ENCODE data around the gene COA4. TPM values are rescaled to one million over a fixed set of nuclear protein-coding genes. Genes with fewer than 3 reads are reported as not detected.

Gene COA4
- total RNA-seq, 2 experiments from 2014 or later, result 104 to 153 TPM

GRCh38 chr11:73830261-73830660 is 46.4 kb downstream of the COA4 start:
- Histone ChIP-seq H4K20me1 (ENCODE audit: insufficient read depth, low read length) (no peaks in the 10 kb centered on the region), H3K36me3 (ENCODE audit: insufficient read depth, low read length) (peaks cover 83% of the 10 kb centered on the region)
- CTCF ChIA-PET (ENCODE audit: unreplicated experiment), result no interaction called here

More at GRCh38 chr11:73830261-73830660, 46.4 kb downstream of the COA4 start:
- Histone ChIP-seq H3K9me2 (ENCODE audit: insufficient read depth, low read length) (no peaks in the 10 kb centered on the region), H3K4me2 (ENCODE audit: low read length) (no peak overlapping the region), H3K4me1 (ENCODE audit: insufficient read depth, low read length, poor library complexity, severe bottlenecking) (no peaks in the 10 kb centered on the region), H3K79me2 (ENCODE audit: insufficient read depth, low read depth, low read length) (no peaks in the 10 kb centered on the region), H3K4me3 (ENCODE audit: low read depth, low read length, poor library complexity, severe bottlenecking) (no peak overlapping the region), H3K27ac (ENCODE audit: low read depth, low read length, poor library complexity, severe bottlenecking) (no peak overlapping the region), H3K9me3 (ENCODE audit: low read length) (no peaks in the 10 kb centered on the region), H2AFZ (ENCODE audit: low read length) (no peak overlapping the region)
- no peak for DNase-seq (ENCODE audit: low spot score)
- no TSS peak for BruUV-seq (replicated peaks)
- POLR2A ChIA-PET, result no interaction called here
- intact Hi-C loops (cut with micrococcal nuclease; ENCODE audit: unreplicated experiment), result no loop called here
- no peak for TF ChIP-seq CTCF (conservative IDR thresholded peaks at IDR 0.05; ENCODE audit: low read length)
- TF ChIP-seq EZH2phosphoT487 (IDR thresholded peaks at IDR 0.05; ENCODE audit: borderline replicate concordance, low read depth, low read length), result no peak

Other genes with a start within 250 kb of the COA4 start
- 2.3 and 5.4 TPM in 2 replicates for gene PLEKHB1, start 230.3 kb downstream of the COA4 start, total RNA-seq (2014; rRNA removed; shearing (Covaris generic))
- gene PLEKHB1, start 230.3 kb downstream of the COA4 start, total RNA-seq (2022), result 9.2 and 11.8 TPM in 2 replicates
- gene RAB6A, start 115.8 kb downstream of the COA4 start, total RNA-seq (2014; rRNA removed; shearing (Covaris generic)), result 45.3 and 46.5 TPM in 2 replicates
- gene RAB6A, start 115.8 kb downstream of the COA4 start, total RNA-seq (2022), result 70.4 and 72.9 TPM in 2 replicates
- gene MRPL48, start 89.0 kb downstream of the COA4 start, total RNA-seq (2014; rRNA removed; shearing (Covaris generic)), result 167 and 180 TPM in 2 replicates
- 63.9 and 64.4 TPM in 2 replicates for gene MRPL48, start 89.0 kb downstream of the COA4 start, total RNA-seq (2022)
- 11.2 and 12.3 TPM in 2 replicates for gene PAAF1, start 153 bp upstream of the COA4 start, total RNA-seq (2014; rRNA removed; shearing (Covaris generic))
- 35.0 and 35.5 TPM in 2 replicates for gene PAAF1, start 153 bp upstream of the COA4 start, total RNA-seq (2022)
- not detected in 2 replicates for gene DNAJB13, start 74.2 kb upstream of the COA4 start, total RNA-seq (2014; rRNA removed; shearing (Covaris generic))
- 0.29 and 0.81 TPM in 2 replicates for gene DNAJB13, start 74.2 kb upstream of the COA4 start, total RNA-seq (2022)
- gene UCP2, start 106.0 kb upstream of the COA4 start, total RNA-seq (2014; rRNA removed; shearing (Covaris generic)), result 82.7 and 145 TPM in 2 replicates
- 358 and 389 TPM in 2 replicates for gene UCP2, start 106.0 kb upstream of the COA4 start, total RNA-seq (2022)
- gene UCP3, start 132.2 kb upstream of the COA4 start, total RNA-seq (2014; rRNA removed; shearing (Covaris generic)), result 1.5 and 3.2 TPM in 2 replicates
- gene UCP3, start 132.2 kb upstream of the COA4 start, total RNA-seq (2022), result 1.8 and 2.4 TPM in 2 replicates

All from OCI-LY7 (cell line).